ENCODE data around the gene TAS2R4. TPM values are rescaled to one million over a fixed set of nuclear protein-coding genes. Genes with fewer than 3 reads are reported as not detected.
"Not testable (repeated sequence)": the region's sequence is repeated elsewhere in the genome, so short reads cannot be mapped to it uniquely, and the experiment has no call there.

The TAS2R4 gene
- total RNA-seq, 2 donors from 2014 or later: 0.87 to 2.2 TPM

- Histone ChIP-seq H3K27me3 (replicated peaks; ENCODE audit: insufficient read depth) (no peaks in the 10 kb centered on the region), H3K36me3 (peaks cover 0 to 5% of the 10 kb centered on the region in 2 donors), H3K4me1 (replicated peaks) (peaks cover 9% of the 10 kb centered on the region), H3K4me3 (peak overlapping the region; percentile 63 to 74), H3K9me3 (no peaks in the 10 kb centered on the region), H3K27ac (peak overlapping the region; percentile 78 to 84)
- DNase-seq (ENCODE audit: low spot score): no peak
- intact Hi-C loops (cut with DNase I): no loop called here
- 1% methylated on average over 6 of the region's 6 CpGs for WGBS
- no peak for TF ChIP-seq POLR2AphosphoS5 (IDR thresholded peaks at IDR 0.05)
- TF ChIP-seq, protein P1, sequence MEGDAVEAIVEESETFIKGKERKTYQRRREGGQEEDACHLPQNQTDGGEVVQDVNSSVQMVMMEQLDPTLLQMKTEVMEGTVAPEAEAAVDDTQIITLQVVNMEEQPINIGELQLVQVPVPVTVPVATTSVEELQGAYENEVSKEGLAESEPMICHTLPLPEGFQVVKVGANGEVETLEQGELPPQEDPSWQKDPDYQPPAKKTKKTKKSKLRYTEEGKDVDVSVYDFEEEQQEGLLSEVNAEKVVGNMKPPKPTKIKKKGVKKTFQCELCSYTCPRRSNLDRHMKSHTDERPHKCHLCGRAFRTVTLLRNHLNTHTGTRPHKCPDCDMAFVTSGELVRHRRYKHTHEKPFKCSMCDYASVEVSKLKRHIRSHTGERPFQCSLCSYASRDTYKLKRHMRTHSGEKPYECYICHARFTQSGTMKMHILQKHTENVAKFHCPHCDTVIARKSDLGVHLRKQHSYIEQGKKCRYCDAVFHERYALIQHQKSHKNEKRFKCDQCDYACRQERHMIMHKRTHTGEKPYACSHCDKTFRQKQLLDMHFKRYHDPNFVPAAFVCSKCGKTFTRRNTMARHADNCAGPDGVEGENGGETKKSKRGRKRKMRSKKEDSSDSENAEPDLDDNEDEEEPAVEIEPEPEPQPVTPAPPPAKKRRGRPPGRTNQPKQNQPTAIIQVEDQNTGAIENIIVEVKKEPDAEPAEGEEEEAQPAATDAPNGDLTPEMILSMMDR (IDR thresholded peaks at IDR 0.05): no peak
- no peak for TF ChIP-seq POLR2A (IDR thresholded peaks at IDR 0.05)
Observed at GRCh38 chr7:141738592-141739013, 37.9 kb upstream of the TAS2R4 start.

- WGBS: 64% methylated on average over 3 of the region's 3 CpGs
- TF ChIP-seq POLR2AphosphoS5 (IDR thresholded peaks at IDR 0.05) (no peak), POLR2A (IDR thresholded peaks at IDR 0.05) (no peak)
- TF ChIP-seq, protein P1 (IDR thresholded peaks at IDR 0.05): no peak
- Histone ChIP-seq H3K36me3 (peaks cover 0 to 9% of the 10 kb centered on the region in 2 donors), H3K4me1 (replicated peaks) (peaks cover 9% of the 10 kb centered on the region), H3K9me3 (no peaks in the 10 kb centered on the region), H3K4me3 (no peak overlapping the region), H3K27ac (no peak overlapping the region), H3K27me3 (replicated peaks; ENCODE audit: insufficient read depth) (no peaks in the 10 kb centered on the region)
- DNase-seq (ENCODE audit: low spot score): no peak
- intact Hi-C loops (cut with DNase I): no loop called here
Observed at GRCh38 chr7:141739250-141739649, 37.2 kb upstream of the TAS2R4 start.

DNA sequence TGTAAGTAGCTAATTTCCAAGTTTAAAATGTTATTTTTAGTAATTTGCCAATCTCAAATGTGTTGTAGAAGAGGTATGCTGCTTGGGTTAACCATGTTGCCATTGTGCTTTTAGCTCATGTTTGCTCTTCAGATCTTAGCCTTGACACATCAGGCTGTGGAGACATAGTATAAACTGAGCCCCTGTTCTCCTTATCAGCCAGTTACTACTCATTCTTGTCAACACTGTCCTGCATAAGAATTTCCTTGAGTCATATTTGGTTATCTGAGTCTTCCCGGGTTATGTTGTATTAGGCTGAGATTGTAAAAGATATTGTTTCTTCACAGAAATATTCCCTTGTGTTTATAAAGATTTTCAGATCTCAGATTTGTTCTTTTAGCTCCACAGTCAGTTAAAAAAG, 34.2 kb upstream of the TAS2R4 start:
- WGBS: 86% methylated on average over 1 of the region's 1 CpG
- Histone ChIP-seq H3K4me1 (replicated peaks) (peaks cover 9% of the 10 kb centered on the region), H3K36me3 (peaks cover 0 to 9% of the 10 kb centered on the region in 2 donors), H3K27me3 (replicated peaks; ENCODE audit: insufficient read depth) (no peaks in the 10 kb centered on the region), H3K9me3 (no peaks in the 10 kb centered on the region), H3K4me3 (no peak overlapping the region), H3K27ac (no peak overlapping the region)
- DNase-seq (ENCODE audit: low spot score): no peak
- intact Hi-C loops (cut with DNase I): no loop called here
- TF ChIP-seq POLR2AphosphoS5 (IDR thresholded peaks at IDR 0.05): no peak
- TF ChIP-seq, protein P1 (IDR thresholded peaks at IDR 0.05): no peak
- no peak for TF ChIP-seq POLR2A (IDR thresholded peaks at IDR 0.05)

DNA sequence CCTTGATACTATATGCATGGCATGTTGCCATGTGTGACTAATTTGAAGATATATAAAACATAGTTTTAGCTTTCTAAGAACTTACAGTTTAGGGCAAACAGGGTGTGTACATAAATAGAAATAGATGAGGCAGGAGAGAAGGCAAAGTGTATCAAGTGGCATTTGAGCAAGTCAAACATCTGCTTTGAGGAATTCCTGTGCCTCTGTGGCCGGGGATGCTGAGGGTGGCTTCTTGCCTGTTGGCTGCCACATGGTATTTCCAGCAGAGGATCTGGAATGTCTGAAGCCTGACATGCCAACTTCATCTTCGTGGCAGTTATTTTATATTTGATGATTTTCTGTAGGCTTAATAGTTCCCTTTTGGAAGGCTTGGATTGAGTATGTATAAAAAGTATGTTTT, 32.3 kb upstream of the TAS2R4 start:
- Histone ChIP-seq H3K4me3 (no peak overlapping the region), H3K4me1 (replicated peaks) (peaks cover 5% of the 10 kb centered on the region), H3K27ac (no peak overlapping the region), H3K9me3 (no peaks in the 10 kb centered on the region), H3K36me3 (peaks cover 0 to 9% of the 10 kb centered on the region in 2 donors), H3K27me3 (replicated peaks; ENCODE audit: insufficient read depth) (no peaks in the 10 kb centered on the region)
- TF ChIP-seq POLR2AphosphoS5 (IDR thresholded peaks at IDR 0.05): no peak
- no peak for TF ChIP-seq POLR2A (IDR thresholded peaks at IDR 0.05)
- TF ChIP-seq, protein P1 (IDR thresholded peaks at IDR 0.05): no peak
- DNase-seq (ENCODE audit: low spot score): no peak
- intact Hi-C loops (cut with DNase I): no loop called here
- WGBS: 90% methylated on average over 2 of the region's 2 CpGs

- no peak for DNase-seq (ENCODE audit: low spot score)
- Histone ChIP-seq H3K27me3 (replicated peaks; ENCODE audit: insufficient read depth) (no peaks in the 10 kb centered on the region), H3K4me3 (no peak overlapping the region), H3K4me1 (replicated peaks) (no peaks in the 10 kb centered on the region), H3K9me3 (no peaks in the 10 kb centered on the region), H3K36me3 (peaks cover 16 to 22% of the 10 kb centered on the region in 2 donors), H3K27ac (no peak overlapping the region)
- no peak for TF ChIP-seq POLR2AphosphoS5 (IDR thresholded peaks at IDR 0.05)
- TF ChIP-seq, protein P1 (IDR thresholded peaks at IDR 0.05): no peak
- no peak for TF ChIP-seq POLR2A (IDR thresholded peaks at IDR 0.05)
- intact Hi-C loops (cut with DNase I): no loop called here
- 89% methylated on average over 2 of the region's 2 CpGs for WGBS
Observed at GRCh38 chr7:141748396-141748795, 28.1 kb upstream of the TAS2R4 start.

- intact Hi-C loops (cut with DNase I); H3K9me3 ChIP-seq; H3K27me3 ChIP-seq (replicated peaks; ENCODE audit: insufficient read depth); H3K4me3 ChIP-seq; H3K4me1 ChIP-seq (replicated peaks); DNase-seq (ENCODE audit: low spot score); H3K27ac ChIP-seq: not testable (repeated sequence)
- peaks cover 12 to 22% of the 10 kb centered on the region in 2 donors for H3K36me3 ChIP-seq
- WGBS: 97% methylated on average over 10 of the region's 10 CpGs
Observed at GRCh38 chr7:141751904-141752303, 24.6 kb upstream of the TAS2R4 start.

All from prostate gland (tissue), 2 donors.